K562 (cell line): Measurements from ENCODE around the gene KNCN. TPM values are rescaled to one million over a fixed set of nuclear protein-coding genes. Genes with fewer than 3 reads are reported as not detected.

Experiments used
- BCOR ChIP-seq: fragments of 450-650 bp; IDR thresholded peaks from 2 replicates; pipeline ENCODE4 v1.6.1; 2016
- BDP1 ChIP-seq: IDR thresholded peaks from 3 replicates; pipeline ENCODE4 v1.6.1; 2011; ENCODE audit not compliant: insufficient read length, insufficient read depth
- BRF1 ChIP-seq: IDR thresholded peaks from 3 replicates; pipeline ENCODE4 v1.6.1; 2011; ENCODE audit warnings: borderline replicate concordance, mild to moderate bottlenecking; ENCODE audit not compliant: insufficient read length; ENCODE audit errors: extremely low read depth
- CBX5 ChIP-seq: IDR thresholded peaks from 2 replicates; pipeline ENCODE4 v1.6.1; 2014; ENCODE audit warnings: low read depth, borderline replicate concordance
- CEBPG ChIP-seq, 3 experiments: fragments of 200-800 bp in 1 of 3; sonication (Bioruptor generic) in 1 of 3; sonication (generic) in 1 of 3; formaldehyde crosslinking in 1 of 3; IDR thresholded peaks in 2 of 3; conservative IDR thresholded peaks in 1 of 3; 2 replicates each; pipeline versions ENCODE4 v1.6.1 to v1.8.0; 2016 to 2022; ENCODE audit warnings: missing compliant biosample characterization in 2 of 3, missing genetic modification characterization in 2 of 3, mild to moderate bottlenecking in 1 of 3, missing genetic modification reagents in 1 of 3
- CSDE1 ChIP-seq, 2 experiments: fragments of 450-650 bp; IDR thresholded peaks; 2 replicates each; pipeline ENCODE4 v1.6.1; 2016; ENCODE audit warnings: mild to moderate bottlenecking in 1 of 2
- DIDO1 ChIP-seq: fragments of 450-650 bp; IDR thresholded peaks from 2 replicates; pipeline ENCODE4 v1.6.1; 2016; ENCODE audit warnings: low read depth, missing biosample characterization, missing genetic modification characterization
- HLTF ChIP-seq: fragments of 450-650 bp; IDR thresholded peaks from 2 replicates; pipeline ENCODE4 v1.6.1; 2016
- MECOM ChIP-seq: fragments of 250-450 bp; sonication (Bioruptor Pico); IDR thresholded peaks from 2 replicates; pipeline ENCODE4 v1.8.0; 2022; ENCODE audit warnings: inconsistent platforms
- MTF1 ChIP-seq: fragments of 250-450 bp; sonication (Bioruptor Pico); IDR thresholded peaks from 2 replicates; pipeline ENCODE4 v1.9.0; 2021; ENCODE audit warnings: moderate library complexity, mild to moderate bottlenecking, inconsistent platforms, borderline replicate concordance
- NUFIP1 ChIP-seq: fragments of 450-650 bp; IDR thresholded peaks from 2 replicates; pipeline ENCODE4 v1.6.1; 2018; ENCODE audit not compliant: partially characterized antibody
- RBBP5 ChIP-seq: fragments of 200-600 bp; sonication (generic); IDR thresholded peaks from 2 replicates; pipeline ENCODE4 v1.6.1; 2012; ENCODE audit warnings: borderline replicate concordance, mild to moderate bottlenecking, low read length, control low read depth, inconsistent platforms; ENCODE audit not compliant: insufficient read depth, poor library complexity, severe bottlenecking
- SMAD2 ChIP-seq: fragments of 150-350 bp; IDR thresholded peaks from 2 replicates; pipeline ENCODE4 v1.6.1; 2014; ENCODE audit warnings: low read depth, mild to moderate bottlenecking, low read length
- SMARCA4 ChIP-seq: fragments of 450-650 bp; IDR thresholded peaks from 2 replicates; pipeline ENCODE4 v1.6.1; 2016
- SPI1 ChIP-seq: IDR thresholded peaks from 2 replicates; pipeline ENCODE4 v1.6.1; 2011; ENCODE audit warnings: low read depth, low read length, control low read depth, borderline replicate concordance
- ZBTB8A ChIP-seq: fragments of 450-650 bp; IDR thresholded peaks from 2 replicates; pipeline ENCODE4 v1.6.1; 2018; ENCODE audit warnings: mild to moderate bottlenecking, moderate library complexity; ENCODE audit not compliant: partially characterized antibody
- ZC3H11A ChIP-seq: IDR thresholded peaks from 2 replicates; pipeline ENCODE4 v1.6.1; 2012; ENCODE audit warnings: low read depth, low read length, improper control_type of control experiment
- ZNF253 ChIP-seq: fragments of 250-450 bp; sonication (Bioruptor Pico); conservative IDR thresholded peaks from 2 replicates; pipeline ENCODE4 v1.6.1; 2021; ENCODE audit warnings: mild to moderate bottlenecking
- ZNF444 ChIP-seq: fragments of 250-450 bp; sonication (Bioruptor Pico); IDR thresholded peaks from 2 replicates; pipeline ENCODE4 v1.4.0; 2020; ENCODE audit warnings: mild to moderate bottlenecking, moderate library complexity
- ZNF644 ChIP-seq: fragments of 200-800 bp; sonication (Bioruptor generic); IDR thresholded peaks from 2 replicates; pipeline ENCODE4 v1.6.1; 2016; ENCODE audit warnings: low read depth, missing genetic modification characterization, missing compliant biosample characterization
- ZNF778 ChIP-seq: fragments of 450-650 bp; formaldehyde crosslinking; IDR thresholded peaks from 2 replicates; pipeline ENCODE4 v1.4.0; 2020; ENCODE audit warnings: mild to moderate bottlenecking, moderate library complexity
- polyA plus RNA-seq, 8 experiments: library from polyadenylated mRNA; depleted of rRNA in 4 of 8; stranded (reverse) in 5 of 8; unstranded in 3 of 8; fragments of >200 nt; fragmentation: Nextera tagmentation in 2 of 8; fragmentation: Illumina TruSeq in 1 of 8; extraction: Ambion mirVana in 2 of 8; extraction: Trizol in 1 of 8; gene quantifications; 2 replicates each; pipeline versions ENCODE4 v1.2.1 to v1.2.3, GENCODE V29; 2011 to 2014; ENCODE audit warnings: inconsistent platforms in 1 of 8, missing spikeins in 1 of 8
- total RNA-seq, 7 experiments: library from RNA; depleted of rRNA in 6 of 7; stranded (reverse); fragments of >200 nt in 6 of 7; fragmentation: Illumina TruSeq in 2 of 7; extraction: Trizol in 2 of 7; gene quantifications; 2 replicates each; pipeline versions ENCODE4 v1.2.1 to v1.2.3, GENCODE V29; 2011 to 2021; ENCODE audit warnings: low replicate concordance in 1 of 7
- TF ChIP-seq, protein P1 (sequence below): sonication (generic); formaldehyde crosslinking; IDR thresholded peaks from 2 replicates; pipeline ENCODE4 v1.9.0; 2022; ENCODE audit warnings: mild to moderate bottlenecking, missing genetic modification reagents
- TF ChIP-seq, protein P2 (sequence below): sonication (generic); formaldehyde crosslinking; IDR thresholded peaks from 2 replicates; pipeline ENCODE4 v1.8.1; 2022; ENCODE audit warnings: missing genetic modification reagents
- TF ChIP-seq, protein P3 (sequence below): sonication (generic); formaldehyde crosslinking; IDR thresholded peaks from 2 replicates; pipeline ENCODE4 v1.8.0; 2023; ENCODE audit warnings: mild to moderate bottlenecking, missing genetic modification reagents
- TF ChIP-seq, protein P4 (sequence below): fragments of 450-650 bp; IDR thresholded peaks from 2 replicates; pipeline ENCODE4 v1.6.1; 2016; ENCODE audit warnings: borderline replicate concordance

The KNCN gene
- total and polyA plus RNA-seq, 9 of the 15 experiments (the other 6 are each of a cell fraction or from before 2014, with no cell fraction given), result not detected

DNA sequence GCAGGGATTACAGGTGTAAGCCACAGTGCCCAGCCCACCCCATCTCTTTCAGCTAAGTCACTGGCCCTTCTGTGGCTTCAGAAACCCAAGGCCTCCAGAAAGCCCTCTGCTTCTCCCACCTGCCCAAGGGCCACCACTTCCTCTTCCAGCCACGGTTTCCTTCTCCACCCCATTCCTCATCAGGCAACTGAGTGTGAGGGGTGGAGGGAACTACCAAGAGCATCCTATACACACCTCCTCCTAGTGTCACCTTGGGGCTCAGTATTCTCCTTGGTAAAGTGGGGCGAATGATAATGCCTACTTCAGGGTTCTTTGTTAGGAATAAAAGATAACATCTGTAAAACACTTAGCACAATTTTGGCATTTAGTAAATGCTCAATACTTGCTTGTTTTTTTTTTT lies 30.0 kb downstream of the KNCN start (continued):
- TF ChIP-seq, protein P1, sequence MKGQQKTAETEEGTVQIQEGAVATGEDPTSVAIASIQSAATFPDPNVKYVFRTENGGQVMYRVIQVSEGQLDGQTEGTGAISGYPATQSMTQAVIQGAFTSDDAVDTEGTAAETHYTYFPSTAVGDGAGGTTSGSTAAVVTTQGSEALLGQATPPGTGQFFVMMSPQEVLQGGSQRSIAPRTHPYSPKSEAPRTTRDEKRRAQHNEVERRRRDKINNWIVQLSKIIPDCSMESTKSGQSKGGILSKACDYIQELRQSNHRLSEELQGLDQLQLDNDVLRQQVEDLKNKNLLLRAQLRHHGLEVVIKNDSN, result no peak
- no peak for TF ChIP-seq HLTF
- TF ChIP-seq BCOR, result 0 out of 2 replicates have a peak, but pooled peaks have one; percentile 8
- TF ChIP-seq SMAD2, result no peak
- no peak for TF ChIP-seq ZNF253
- TF ChIP-seq ZC3H11A, result no peak
- no peak for TF ChIP-seq ZNF644
- no peak for TF ChIP-seq ZNF778 (CRISPR knock-in tag)
- TF ChIP-seq SMARCA4, result 0 out of 2 replicates have a peak, but pooled peaks have one; percentile 23
- peak; percentile 57; the same call in 1 of the 2 replicates for TF ChIP-seq MECOM (CRISPR knock-in tag)
- TF ChIP-seq, protein P2, sequence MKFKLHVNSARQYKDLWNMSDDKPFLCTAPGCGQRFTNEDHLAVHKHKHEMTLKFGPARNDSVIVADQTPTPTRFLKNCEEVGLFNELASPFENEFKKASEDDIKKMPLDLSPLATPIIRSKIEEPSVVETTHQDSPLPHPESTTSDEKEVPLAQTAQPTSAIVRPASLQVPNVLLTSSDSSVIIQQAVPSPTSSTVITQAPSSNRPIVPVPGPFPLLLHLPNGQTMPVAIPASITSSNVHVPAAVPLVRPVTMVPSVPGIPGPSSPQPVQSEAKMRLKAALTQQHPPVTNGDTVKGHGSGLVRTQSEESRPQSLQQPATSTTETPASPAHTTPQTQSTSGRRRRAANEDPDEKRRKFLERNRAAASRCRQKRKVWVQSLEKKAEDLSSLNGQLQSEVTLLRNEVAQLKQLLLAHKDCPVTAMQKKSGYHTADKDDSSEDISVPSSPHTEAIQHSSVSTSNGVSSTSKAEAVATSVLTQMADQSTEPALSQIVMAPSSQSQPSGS, result no peak
- no peak for TF ChIP-seq CSDE1 (IDR thresholded peaks at IDR 0.05)
- no peak for TF ChIP-seq ZNF444 (CRISPR knock-in tag)
- TF ChIP-seq NUFIP1, result no peak
- TF ChIP-seq BRF1, result no peak
- TF ChIP-seq, protein P3, sequence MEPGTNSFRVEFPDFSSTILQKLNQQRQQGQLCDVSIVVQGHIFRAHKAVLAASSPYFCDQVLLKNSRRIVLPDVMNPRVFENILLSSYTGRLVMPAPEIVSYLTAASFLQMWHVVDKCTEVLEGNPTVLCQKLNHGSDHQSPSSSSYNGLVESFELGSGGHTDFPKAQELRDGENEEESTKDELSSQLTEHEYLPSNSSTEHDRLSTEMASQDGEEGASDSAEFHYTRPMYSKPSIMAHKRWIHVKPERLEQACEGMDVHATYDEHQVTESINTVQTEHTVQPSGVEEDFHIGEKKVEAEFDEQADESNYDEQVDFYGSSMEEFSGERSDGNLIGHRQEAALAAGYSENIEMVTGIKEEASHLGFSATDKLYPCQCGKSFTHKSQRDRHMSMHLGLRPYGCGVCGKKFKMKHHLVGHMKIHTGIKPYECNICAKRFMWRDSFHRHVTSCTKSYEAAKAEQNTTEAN, result no peak
- TF ChIP-seq CEBPG (CRISPR knock-in tag; IDR thresholded peaks at IDR 0.05), result no peak
- TF ChIP-seq CEBPG (tag; conservative IDR thresholded peaks at IDR 0.05 in 1 of 2, IDR thresholded peaks at IDR 0.05 in 1 of 2), result no peak
- no peak for TF ChIP-seq MTF1 (CRISPR knock-in tag)
- no peak for TF ChIP-seq RBBP5
- no peak for TF ChIP-seq CBX5
- TF ChIP-seq, protein P4, sequence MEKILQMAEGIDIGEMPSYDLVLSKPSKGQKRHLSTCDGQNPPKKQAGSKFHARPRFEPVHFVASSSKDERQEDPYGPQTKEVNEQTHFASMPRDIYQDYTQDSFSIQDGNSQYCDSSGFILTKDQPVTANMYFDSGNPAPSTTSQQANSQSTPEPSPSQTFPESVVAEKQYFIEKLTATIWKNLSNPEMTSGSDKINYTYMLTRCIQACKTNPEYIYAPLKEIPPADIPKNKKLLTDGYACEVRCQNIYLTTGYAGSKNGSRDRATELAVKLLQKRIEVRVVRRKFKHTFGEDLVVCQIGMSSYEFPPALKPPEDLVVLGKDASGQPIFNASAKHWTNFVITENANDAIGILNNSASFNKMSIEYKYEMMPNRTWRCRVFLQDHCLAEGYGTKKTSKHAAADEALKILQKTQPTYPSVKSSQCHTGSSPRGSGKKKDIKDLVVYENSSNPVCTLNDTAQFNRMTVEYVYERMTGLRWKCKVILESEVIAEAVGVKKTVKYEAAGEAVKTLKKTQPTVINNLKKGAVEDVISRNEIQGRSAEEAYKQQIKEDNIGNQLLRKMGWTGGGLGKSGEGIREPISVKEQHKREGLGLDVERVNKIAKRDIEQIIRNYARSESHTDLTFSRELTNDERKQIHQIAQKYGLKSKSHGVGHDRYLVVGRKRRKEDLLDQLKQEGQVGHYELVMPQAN, result no peak
- no peak for TF ChIP-seq BDP1
- no peak for TF ChIP-seq ZBTB8A
- TF ChIP-seq SPI1, result peak; percentile 96
- no peak for TF ChIP-seq DIDO1 (tag)
